Mucosa of descending colon (tissue), 3 donors: ENCODE measurements around the gene PTPRK. TPM values are rescaled to one million over a fixed set of nuclear protein-coding genes. Genes with fewer than 3 reads are reported as not detected.

Experiments
- ATAC-seq: fragments of 200-7000 bp; cut with Tn5 transposase; one replicate; pipeline ENCODE4 v1.9.1; 2020; ENCODE audit warnings: mild to moderate bottlenecking, moderate library complexity
- DNase-seq, 3 donors: peaks; one replicate each; pipeline ENCODE4 v3.0.0-alpha.2; 2020
- H3K36me3 ChIP-seq: fragments of 200-600 bp; one replicate; pipeline ENCODE4 v1.8.0; 2021; ENCODE audit warnings: low read depth, mild to moderate bottlenecking
- H3K4me1 ChIP-seq: fragments of 200-600 bp; one replicate; pipeline ENCODE4 v1.8.0; 2021; ENCODE audit warnings: low read depth, mild to moderate bottlenecking
- H3K4me3 ChIP-seq: fragments of 200-600 bp; one replicate; pipeline ENCODE4 v1.8.0; 2021; ENCODE audit warnings: mild to moderate bottlenecking
- H3K9me3 ChIP-seq: fragments of 200-600 bp; one replicate; pipeline ENCODE4 v1.8.0; 2021; ENCODE audit warnings: mild to moderate bottlenecking
- CTCF ChIP-seq: fragments of 200-600 bp; IDR thresholded peaks from one replicate; pipeline ENCODE4 v1.8.0; 2022; ENCODE audit warnings: antibody characterized with exemption, mild to moderate bottlenecking
- intact Hi-C, 2 donors: fragments of 100-400 bp; cut with DNase I in 1 of 2; cut with micrococcal nuclease in 1 of 2; formaldehyde crosslinking; loops; one replicate each; pipeline versions ENCODE4 v1.11.0 to v1.11.1; 2022; cut with DNase I, micrococcal nuclease
- total RNA-seq, 3 donors: library from RNA; stranded (reverse); fragmentation: NEBNext Ultra II Directional in 2 of 3; extraction: Animal tissue kit (Norgen Biotek cat#: 25700) in 2 of 3; gene quantifications; one replicate each; pipeline versions ENCODE4 v1.2.1 to v1.2.4, GENCODE V29; 2021 to 2023
- donor health status: DM: no; HTN: no; CAD: no; lungs with moderate emphysema.
- donor health status: DM: no; HTN: no; CAD: no.
- donor health status: DM: no; HTN: yes; CAD: no.

The PTPRK gene
- total RNA-seq, 3 donors from 2014 or later = 75.9 to 159 (median 86.7) TPM

DNA sequence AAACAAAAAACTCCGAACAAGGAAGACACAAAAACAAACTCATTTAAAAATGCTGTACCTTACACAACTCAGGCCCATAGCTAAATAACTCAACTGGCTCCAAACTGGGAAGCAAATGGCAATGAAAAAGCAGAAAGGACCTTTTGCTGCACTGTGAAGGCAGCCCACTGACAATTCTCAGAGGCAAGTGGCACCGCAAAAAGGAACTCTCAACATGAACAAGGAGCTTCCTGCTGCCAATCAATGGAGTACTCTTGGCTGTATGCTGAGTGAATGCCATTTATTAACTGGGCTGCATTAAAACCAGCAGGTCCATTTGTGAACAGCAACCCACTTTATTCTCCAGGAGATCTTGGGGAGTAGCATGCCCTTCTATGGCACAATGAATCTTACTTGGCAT is 209.9 kb downstream of the PTPRK start:
- Histone ChIP-seq H3K9me3 (no peaks in the 10 kb centered on the region), H3K36me3 (no peaks in the 10 kb centered on the region), H3K4me1 (no peaks in the 10 kb centered on the region), H3K4me3 (no peak overlapping the region)
- intact Hi-C loops = no loop called here
- no peak for TF ChIP-seq CTCF
- DNase-seq (no peak), ATAC-seq (no peak)

- Histone ChIP-seq H3K4me1 (no peaks in the 10 kb centered on the region), H3K36me3 (no peaks in the 10 kb centered on the region), H3K9me3 (no peaks in the 10 kb centered on the region), H3K4me3 (no peak overlapping the region)
- no peak for TF ChIP-seq CTCF
- intact Hi-C loops = no loop called here
- DNase-seq (no peak), ATAC-seq (no peak)
Measured at GRCh38 chr6:128307671-128308070, 212.7 kb downstream of the PTPRK start.

GRCh38 chr6:128305976-128306375 is 214.4 kb downstream of the PTPRK start:
- no peaks in the 10 kb centered on the region for H3K36me3 ChIP-seq
- ATAC-seq (no peak), DNase-seq (no peak)
- no peak for TF ChIP-seq CTCF
- H3K4me3 ChIP-seq = no peak overlapping the region
- intact Hi-C loops = no loop called here
- H3K4me1 ChIP-seq = no peaks in the 10 kb centered on the region
- H3K9me3 ChIP-seq = no peaks in the 10 kb centered on the region

DNA sequence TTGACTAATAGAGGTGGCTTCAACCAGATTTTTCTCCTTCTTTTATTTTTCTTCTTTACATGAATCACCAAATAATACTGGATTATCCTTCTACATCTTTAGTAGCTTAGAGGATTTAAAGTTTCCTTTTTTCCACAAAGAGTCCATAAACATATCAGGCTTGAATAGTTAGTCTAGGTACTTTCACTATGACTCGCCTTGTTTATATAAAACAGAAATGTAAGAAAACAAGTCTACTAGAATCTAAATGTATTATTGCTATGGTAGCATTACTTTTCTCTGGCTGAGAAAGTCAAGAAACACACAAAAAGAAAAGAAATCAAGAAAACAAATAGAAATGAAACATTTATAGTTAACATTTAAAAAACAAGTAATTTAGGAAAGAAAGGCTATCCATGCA is 215.2 kb downstream of the PTPRK start:
- Histone ChIP-seq H3K4me3 (no peak overlapping the region), H3K36me3 (no peaks in the 10 kb centered on the region), H3K4me1 (no peaks in the 10 kb centered on the region), H3K9me3 (no peaks in the 10 kb centered on the region)
- intact Hi-C loops = no loop called here
- TF ChIP-seq CTCF = no peak
- no peak for DNase-seq
- no peak for ATAC-seq

GRCh38 chr6:128303870-128304269 is 216.5 kb downstream of the PTPRK start:
- Histone ChIP-seq H3K36me3 (no peaks in the 10 kb centered on the region), H3K4me3 (no peak overlapping the region), H3K9me3 (no peaks in the 10 kb centered on the region), H3K4me1 (no peaks in the 10 kb centered on the region)
- no peak for TF ChIP-seq CTCF
- intact Hi-C loops = no loop called here
- DNase-seq (no peak), ATAC-seq (no peak)

DNA sequence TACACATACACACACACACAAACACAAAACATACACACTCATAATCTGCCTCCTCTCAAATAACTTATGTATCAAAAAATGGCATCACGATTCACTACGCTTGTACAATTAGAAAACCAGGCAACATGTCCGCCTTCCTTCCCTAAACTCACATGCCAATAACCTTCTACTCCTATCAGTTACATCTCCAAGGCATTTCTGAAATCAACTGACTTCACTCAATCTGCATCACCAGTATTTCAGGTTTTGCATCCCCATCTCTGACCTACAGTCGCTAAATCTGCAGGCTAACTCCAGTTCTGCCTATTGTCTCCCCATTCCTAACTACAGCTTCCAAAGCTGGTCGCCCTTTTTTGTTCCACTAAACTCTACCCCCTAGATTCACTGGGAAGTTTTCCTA is 217.5 kb downstream of the PTPRK start:
- Histone ChIP-seq H3K9me3 (no peaks in the 10 kb centered on the region), H3K4me1 (no peaks in the 10 kb centered on the region), H3K36me3 (no peaks in the 10 kb centered on the region), H3K4me3 (no peak overlapping the region)
- intact Hi-C loops = no loop called here
- ATAC-seq (no peak), DNase-seq (no peak)
- no peak for TF ChIP-seq CTCF
